Mucosa of stomach (tissue), 1 donor: ENCODE results near the gene ZFP36L1.

Experiments used
- H3K27me3 ChIP-seq: one replicate; pipeline ENCODE4 v1.7.0; 2013; ENCODE audit warnings: mild to moderate bottlenecking, low read length; ENCODE audit not compliant: control insufficient read depth, insufficient read depth
- H3K36me3 ChIP-seq: one replicate; pipeline ENCODE4 v1.7.0; 2013; ENCODE audit warnings: low read length; ENCODE audit not compliant: control insufficient read depth, insufficient read depth
- H3K4me1 ChIP-seq: one replicate; pipeline ENCODE4 v1.7.0; 2013; ENCODE audit warnings: mild to moderate bottlenecking, low read length; ENCODE audit not compliant: control insufficient read depth, insufficient read depth
- H3K4me3 ChIP-seq: one replicate; pipeline ENCODE4 v1.7.0; 2013; ENCODE audit warnings: low read length
- H3K9ac ChIP-seq: one replicate; pipeline ENCODE4 v1.7.0; 2013; ENCODE audit warnings: mild to moderate bottlenecking, low read length, moderate library complexity
- H3K9me3 ChIP-seq: one replicate; pipeline ENCODE4 v1.7.0; 2013; ENCODE audit warnings: mild to moderate bottlenecking, low read length, moderate library complexity; ENCODE audit not compliant: control insufficient read depth
- donor health status: Pancreatic carcinoma.

The ZFP36L1 gene

GRCh38 chr14:68822926-68823325 lies 30.1 kb upstream of the ZFP36L1 start:
- Histone ChIP-seq H3K27me3 (no peaks in the 10 kb centered on the region), H3K36me3 (no peaks in the 10 kb centered on the region), H3K9ac (no peak overlapping the region), H3K9me3 (no peaks in the 10 kb centered on the region), H3K4me3 (no peak overlapping the region), H3K4me1 (peaks cover 31% of the 10 kb centered on the region)

GRCh38 chr14:68822132-68822651 lies 29.3 kb upstream of the ZFP36L1 start:
- Histone ChIP-seq H3K4me3 (no peak overlapping the region), H3K9ac (no peak overlapping the region), H3K36me3 (no peaks in the 10 kb centered on the region), H3K27me3 (no peaks in the 10 kb centered on the region), H3K4me1 (peaks cover 31% of the 10 kb centered on the region), H3K9me3 (no peaks in the 10 kb centered on the region)

- H3K4me1 ChIP-seq, result peaks cover 36% of the 10 kb centered on the region
- no peak overlapping the region for H3K4me3 ChIP-seq
- H3K36me3 ChIP-seq, result no peaks in the 10 kb centered on the region
- H3K9ac ChIP-seq, result no peak overlapping the region
- no peaks in the 10 kb centered on the region for H3K9me3 ChIP-seq
- H3K27me3 ChIP-seq, result no peaks in the 10 kb centered on the region
These were observed 28.3 kb upstream of the ZFP36L1 start for GRCh38 chr14:68820999-68821683.

GRCh38 chr14:68820536-68820935 lies 27.7 kb upstream of the ZFP36L1 start:
- H3K4me3 ChIP-seq, result no peak overlapping the region
- no peaks in the 10 kb centered on the region for H3K9me3 ChIP-seq
- peaks cover 39% of the 10 kb centered on the region for H3K4me1 ChIP-seq
- H3K27me3 ChIP-seq, result no peaks in the 10 kb centered on the region
- no peak overlapping the region for H3K9ac ChIP-seq
- no peaks in the 10 kb centered on the region for H3K36me3 ChIP-seq

GRCh38 chr14:68820119-68820518 lies 27.3 kb upstream of the ZFP36L1 start:
- Histone ChIP-seq H3K36me3 (no peaks in the 10 kb centered on the region), H3K9me3 (no peaks in the 10 kb centered on the region), H3K27me3 (no peaks in the 10 kb centered on the region), H3K4me3 (no peak overlapping the region), H3K4me1 (peaks cover 43% of the 10 kb centered on the region), H3K9ac (no peak overlapping the region)

GRCh38 chr14:68819260-68819691 lies 26.4 kb upstream of the ZFP36L1 start:
- no peaks in the 10 kb centered on the region for H3K27me3 ChIP-seq
- H3K9me3 ChIP-seq, result no peaks in the 10 kb centered on the region
- peaks cover 44% of the 10 kb centered on the region for H3K4me1 ChIP-seq
- peak overlapping the region; percentile 47 for H3K9ac ChIP-seq
- H3K36me3 ChIP-seq, result no peaks in the 10 kb centered on the region
- no peak overlapping the region for H3K4me3 ChIP-seq

- Histone ChIP-seq H3K4me3 (no peak overlapping the region), H3K9me3 (no peaks in the 10 kb centered on the region), H3K9ac (peak overlapping the region; percentile 72), H3K27me3 (no peaks in the 10 kb centered on the region), H3K4me1 (peaks cover 56% of the 10 kb centered on the region), H3K36me3 (no peaks in the 10 kb centered on the region)
These were observed 24.8 kb upstream of the ZFP36L1 start for GRCh38 chr14:68817506-68818212.

- peaks cover 56% of the 10 kb centered on the region for H3K4me1 ChIP-seq
- peak overlapping the region; percentile 72 for H3K9ac ChIP-seq
- H3K27me3 ChIP-seq, result no peaks in the 10 kb centered on the region
- no peaks in the 10 kb centered on the region for H3K9me3 ChIP-seq
- peak overlapping the region; percentile 6 for H3K4me3 ChIP-seq
- no peaks in the 10 kb centered on the region for H3K36me3 ChIP-seq
These were observed 24.1 kb upstream of the ZFP36L1 start for GRCh38 chr14:68816943-68817430.

GRCh38 chr14:68816183-68816942 lies 23.5 kb upstream of the ZFP36L1 start:
- Histone ChIP-seq H3K27me3 (no peaks in the 10 kb centered on the region), H3K4me1 (peaks cover 56% of the 10 kb centered on the region), H3K4me3 (peak overlapping the region; percentile 6), H3K36me3 (no peaks in the 10 kb centered on the region), H3K9me3 (no peaks in the 10 kb centered on the region), H3K9ac (peak overlapping the region; percentile 72)

- Histone ChIP-seq H3K4me1 (peaks cover 56% of the 10 kb centered on the region), H3K9ac (peak overlapping the region; percentile 72), H3K9me3 (no peaks in the 10 kb centered on the region), H3K27me3 (no peaks in the 10 kb centered on the region), H3K36me3 (no peaks in the 10 kb centered on the region), H3K4me3 (peak overlapping the region; percentile 6)
These were observed 22.7 kb upstream of the ZFP36L1 start for GRCh38 chr14:68815298-68816182.
